Astrocyte (in vitro differentiated cells and primary cell): ENCODE results near the gene TBATA. TPM values are rescaled to one million over a fixed set of nuclear protein-coding genes. Genes with fewer than 3 reads are reported as not detected.

Experiments used
- DNase-seq: peaks from one replicate; pipeline ENCODE4 v3.0.0-alpha.2; 2010; ENCODE audit warnings: low read depth
- FAIRE-seq: peaks from 2 replicates; lab custom pipeline; 2011; peaks lifted over from hg19 to GRCh38; lab: Jason Lieb, UNC
- H2AFZ ChIP-seq: 2 replicates; pipeline ENCODE4 v1.6.0; 2012; ENCODE audit warnings: low read depth, low read length, inconsistent platforms
- H3K27ac ChIP-seq: 2 replicates; pipeline ENCODE4 v1.5.1; 2011; ENCODE audit warnings: low read depth, low read length, inconsistent platforms
- H3K27me3 ChIP-seq: 2 replicates; pipeline ENCODE4 v1.6.0; 2011; ENCODE audit warnings: low read length, inconsistent platforms; ENCODE audit not compliant: insufficient read depth
- H3K36me3 ChIP-seq: 2 replicates; pipeline ENCODE4 v1.5.1; 2011; ENCODE audit warnings: low read length, inconsistent platforms; ENCODE audit not compliant: insufficient read depth
- H3K4me1 ChIP-seq: 2 replicates; pipeline ENCODE4 v1.5.1; 2011; ENCODE audit warnings: low read length, inconsistent platforms; ENCODE audit not compliant: insufficient read depth
- H3K4me2 ChIP-seq: 2 replicates; pipeline ENCODE4 v1.6.0; 2012; ENCODE audit warnings: low read length, inconsistent platforms
- H3K4me3 ChIP-seq: 2 replicates; pipeline ENCODE4 v1.5.1; 2011; ENCODE audit warnings: low read depth, mild to moderate bottlenecking, low read length, inconsistent platforms; ENCODE audit not compliant: insufficient read depth
- H3K79me2 ChIP-seq: 2 replicates; pipeline ENCODE4 v1.6.0; 2012; ENCODE audit warnings: mild to moderate bottlenecking, low read length, inconsistent platforms; ENCODE audit not compliant: insufficient read depth
- H3K9ac ChIP-seq: 2 replicates; pipeline ENCODE4 v1.6.0; 2012; ENCODE audit warnings: mild to moderate bottlenecking, low read length, inconsistent platforms
- H3K9me3 ChIP-seq: 2 replicates; pipeline ENCODE4 v1.5.1; 2012; ENCODE audit warnings: low read depth, mild to moderate bottlenecking, low read length, inconsistent platforms; ENCODE audit not compliant: insufficient read depth
- H4K20me1 ChIP-seq: 2 replicates; pipeline ENCODE4 v1.6.0; 2012; ENCODE audit warnings: low read length, inconsistent platforms; ENCODE audit not compliant: insufficient read depth
- H3K27ac Mint-ChIP-seq: one replicate; pipeline ENCODE4 v1.8.0; 2021; ENCODE audit warnings: mild to moderate bottlenecking, mixed read lengths; ENCODE audit not compliant: unreplicated experiment
- H3K27me3 Mint-ChIP-seq: one replicate; pipeline ENCODE4 v1.8.0; 2021; ENCODE audit warnings: low read depth, mixed read lengths; ENCODE audit not compliant: unreplicated experiment
- H3K36me3 Mint-ChIP-seq: one replicate; pipeline ENCODE4 v1.8.0; 2021; ENCODE audit warnings: low read depth, mixed read lengths; ENCODE audit not compliant: unreplicated experiment
- H3K4me1 Mint-ChIP-seq: one replicate; pipeline ENCODE4 v1.8.0; 2021; ENCODE audit warnings: low read depth, mixed read lengths; ENCODE audit not compliant: unreplicated experiment
- H3K4me3 Mint-ChIP-seq: one replicate; pipeline ENCODE4 v1.8.0; 2021; ENCODE audit warnings: mild to moderate bottlenecking, moderate library complexity, mixed read lengths; ENCODE audit not compliant: unreplicated experiment
- H3K9me3 Mint-ChIP-seq: one replicate; pipeline ENCODE4 v1.8.0; 2021; ENCODE audit warnings: mild to moderate bottlenecking, mixed read lengths; ENCODE audit not compliant: unreplicated experiment
- CTCF ChIP-seq: IDR thresholded peaks from 2 replicates; pipeline ENCODE4 v1.5.1; 2011; ENCODE audit warnings: low read depth, mild to moderate bottlenecking, inconsistent platforms, low read length, moderate library complexity; ENCODE audit not compliant: insufficient read depth
- EZH2 ChIP-seq: IDR thresholded peaks from 2 replicates; pipeline ENCODE4 v1.6.1; 2012; ENCODE audit warnings: mild to moderate bottlenecking, low read length, inconsistent platforms; ENCODE audit not compliant: insufficient read depth
- total RNA-seq: library from RNA; stranded (reverse); gene quantifications from 2 replicates; pipeline ENCODE4 v1.2.1, GENCODE V29; 2021

The TBATA gene
- total RNA-seq, 1 donor from 2014 or later = not detected

GRCh38 chr10:70780370-70780760 lies 4.8 kb downstream of the TBATA start:
- Histone ChIP-seq H3K9me3 (no peaks in the 10 kb centered on the region), H3K9ac (no peak overlapping the region), H3K27ac (no peak overlapping the region), H3K4me2 (no peak overlapping the region), H3K36me3 (no peaks in the 10 kb centered on the region), H2AFZ (no peak overlapping the region), H3K79me2 (no peaks in the 10 kb centered on the region), H3K27me3 (no peaks in the 10 kb centered on the region), H3K4me3 (no peak overlapping the region), H3K4me1 (peaks cover 5% of the 10 kb centered on the region), H4K20me1 (no peaks in the 10 kb centered on the region)
- no peak for DNase-seq
- Mint-ChIP-seq H3K9me3 (no peaks in the 10 kb centered on the region), H3K4me1 (peaks cover 6% of the 10 kb centered on the region), H3K4me3 (no peak overlapping the region), H3K36me3 (peaks cover 2% of the 10 kb centered on the region), H3K27ac (no peak overlapping the region), H3K27me3 (peaks cover 33% of the 10 kb centered on the region)
- no peak for TF ChIP-seq EZH2
- TF ChIP-seq CTCF = no peak
- no peak for FAIRE-seq

GRCh38 chr10:70779511-70780369 lies 5.4 kb downstream of the TBATA start:
- H3K27ac Mint-ChIP-seq = no peak overlapping the region
- Histone ChIP-seq H3K4me2 (no peak overlapping the region), H3K27ac (no peak overlapping the region), H2AFZ (no peak overlapping the region), H3K79me2 (no peaks in the 10 kb centered on the region), H3K4me3 (no peak overlapping the region), H3K36me3 (no peaks in the 10 kb centered on the region), H3K4me1 (peaks cover 5% of the 10 kb centered on the region), H3K9me3 (no peaks in the 10 kb centered on the region), H4K20me1 (no peaks in the 10 kb centered on the region), H3K9ac (no peak overlapping the region), H3K27me3 (no peaks in the 10 kb centered on the region)
- H3K27me3 Mint-ChIP-seq = peaks cover 37% of the 10 kb centered on the region
- peaks cover 2% of the 10 kb centered on the region for H3K36me3 Mint-ChIP-seq
- peaks cover 6% of the 10 kb centered on the region for H3K4me1 Mint-ChIP-seq
- TF ChIP-seq CTCF = no peak
- no peak for TF ChIP-seq EZH2
- DNase-seq (no peak), FAIRE-seq (no peak)
- no peak overlapping the region for H3K4me3 Mint-ChIP-seq
- H3K9me3 Mint-ChIP-seq = no peaks in the 10 kb centered on the region

- H3K27ac ChIP-seq = no peak overlapping the region
- H3K9ac ChIP-seq = no peak overlapping the region
- H3K9me3 Mint-ChIP-seq = no peaks in the 10 kb centered on the region
- no peak overlapping the region for H3K27ac Mint-ChIP-seq
- H3K79me2 ChIP-seq = no peaks in the 10 kb centered on the region
- no peaks in the 10 kb centered on the region for H3K9me3 ChIP-seq
- no peaks in the 10 kb centered on the region for H3K27me3 ChIP-seq
- H3K27me3 Mint-ChIP-seq = peaks cover 41% of the 10 kb centered on the region
- H3K4me2 ChIP-seq = no peak overlapping the region
- DNase-seq (no peak), FAIRE-seq (no peak)
- peaks cover 2% of the 10 kb centered on the region for H3K4me1 Mint-ChIP-seq
- H3K36me3 Mint-ChIP-seq = peaks cover 2% of the 10 kb centered on the region
- H4K20me1 ChIP-seq = no peaks in the 10 kb centered on the region
- H3K36me3 ChIP-seq = no peaks in the 10 kb centered on the region
- H3K4me3 ChIP-seq = no peak overlapping the region
- no peak overlapping the region for H3K4me3 Mint-ChIP-seq
- no peak overlapping the region for H2AFZ ChIP-seq
- H3K4me1 ChIP-seq = no peaks in the 10 kb centered on the region
- TF ChIP-seq EZH2 (no peak), CTCF (no peak)
These were observed 6.1 kb downstream of the TBATA start for GRCh38 chr10:70779088-70779487.
